Measurements from ENCODE around the gene PLEKHG1. TPM values are rescaled to one million over a fixed set of nuclear protein-coding genes. Genes with fewer than 3 reads are reported as not detected.

PLEKHG1 gene
- total RNA-seq, 1 donor from 2014 or later: 3.3 TPM

- H3K27me3 Mint-ChIP-seq (ENCODE audit: unreplicated experiment): peaks cover 32% of the 10 kb centered on the region
- peaks cover 4% of the 10 kb centered on the region for H3K4me1 Mint-ChIP-seq (ENCODE audit: unreplicated experiment)
- no peaks in the 10 kb centered on the region for H3K9me3 Mint-ChIP-seq (ENCODE audit: unreplicated experiment)
- H3K36me3 Mint-ChIP-seq (ENCODE audit: unreplicated experiment): no peaks in the 10 kb centered on the region
- no peak overlapping the region for H3K4me3 Mint-ChIP-seq (ENCODE audit: unreplicated experiment)
- TF ChIP-seq CTCF (IDR thresholded peaks at IDR 0.05): no peak
- H3K27ac Mint-ChIP-seq (ENCODE audit: unreplicated experiment): no peak overlapping the region
- no peak for DNase-seq (ENCODE audit: extremely low spot score, unreplicated experiment)
Observed at GRCh38 chr6:150635906-150636514, 36.3 kb downstream of the PLEKHG1 start.

DNA sequence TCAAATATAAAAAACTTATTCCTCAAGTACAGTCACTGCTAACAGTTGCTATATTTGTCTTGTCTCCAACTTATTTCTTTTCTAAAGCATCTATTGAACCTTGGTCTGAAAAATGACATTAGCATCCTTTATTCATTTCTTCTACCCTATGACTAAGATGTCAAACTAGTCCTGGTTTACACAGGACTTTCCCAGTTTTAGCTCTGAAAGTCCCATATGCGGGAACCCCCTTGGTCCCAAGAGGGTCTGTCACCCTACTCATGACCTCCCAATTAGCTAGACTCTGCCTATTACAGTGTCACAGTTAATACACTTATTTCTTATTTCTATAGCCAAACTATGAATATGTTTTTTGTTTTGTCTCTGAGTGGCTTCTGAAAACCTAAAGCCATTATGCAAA, 37.1 kb downstream of the PLEKHG1 start:
- Mint-ChIP-seq H3K4me3 (ENCODE audit: unreplicated experiment) (no peak overlapping the region), H3K36me3 (ENCODE audit: unreplicated experiment) (no peaks in the 10 kb centered on the region), H3K4me1 (ENCODE audit: unreplicated experiment) (peaks cover 7% of the 10 kb centered on the region), H3K27ac (ENCODE audit: unreplicated experiment) (no peak overlapping the region), H3K27me3 (ENCODE audit: unreplicated experiment) (peaks cover 29% of the 10 kb centered on the region), H3K9me3 (ENCODE audit: unreplicated experiment) (no peaks in the 10 kb centered on the region)
- no peak for TF ChIP-seq CTCF (IDR thresholded peaks at IDR 0.05)
- no peak for DNase-seq (ENCODE audit: extremely low spot score, unreplicated experiment)

DNA sequence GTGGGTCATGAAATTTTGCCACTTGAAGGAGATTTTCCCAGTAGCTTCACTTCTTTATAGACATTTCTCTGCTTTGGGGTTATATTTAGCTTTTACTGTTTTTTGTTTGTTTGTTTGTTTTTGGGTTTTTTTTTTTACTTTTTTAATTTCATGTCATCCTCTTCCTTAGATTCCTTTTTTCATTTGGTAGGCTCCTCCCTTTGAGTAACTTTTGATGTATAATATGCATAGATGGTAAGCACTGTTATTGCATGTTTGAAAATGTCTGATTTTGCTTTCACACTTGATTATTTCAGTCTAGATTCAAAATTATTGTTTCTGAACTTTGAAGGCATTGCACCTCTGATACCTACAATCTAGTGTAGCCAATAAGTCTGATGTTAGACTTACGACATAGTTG, 37.6 kb downstream of the PLEKHG1 start:
- Mint-ChIP-seq H3K27ac (ENCODE audit: unreplicated experiment) (no peak overlapping the region), H3K27me3 (ENCODE audit: unreplicated experiment) (peaks cover 29% of the 10 kb centered on the region), H3K36me3 (ENCODE audit: unreplicated experiment) (no peaks in the 10 kb centered on the region), H3K9me3 (ENCODE audit: unreplicated experiment) (no peaks in the 10 kb centered on the region), H3K4me1 (ENCODE audit: unreplicated experiment) (peaks cover 7% of the 10 kb centered on the region), H3K4me3 (ENCODE audit: unreplicated experiment) (no peak overlapping the region)
- TF ChIP-seq CTCF (IDR thresholded peaks at IDR 0.05): no peak
- DNase-seq (ENCODE audit: extremely low spot score, unreplicated experiment): no peak

DNA sequence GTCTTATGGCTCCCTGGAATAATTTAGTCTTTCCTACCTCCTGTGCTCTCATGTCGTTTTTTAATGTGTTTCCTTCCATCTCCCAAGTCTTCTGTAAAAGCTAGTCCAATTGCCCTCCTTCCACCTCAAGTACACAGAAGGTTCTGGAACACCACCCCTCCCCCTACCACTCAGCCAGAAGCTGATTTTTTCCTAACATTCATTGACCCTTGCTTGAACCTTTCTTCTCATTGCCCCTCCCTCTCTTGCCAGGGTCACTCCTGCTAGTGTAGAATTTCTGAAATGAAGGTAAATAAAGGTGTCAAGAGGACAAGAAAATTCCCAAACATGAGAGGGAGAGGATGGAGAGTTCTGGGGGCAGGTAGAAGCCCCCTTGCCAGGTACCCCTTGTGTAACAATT, 38.6 kb downstream of the PLEKHG1 start:
- TF ChIP-seq CTCF (IDR thresholded peaks at IDR 0.05): no peak
- no peaks in the 10 kb centered on the region for H3K9me3 Mint-ChIP-seq (ENCODE audit: unreplicated experiment)
- no peak overlapping the region for H3K4me3 Mint-ChIP-seq (ENCODE audit: unreplicated experiment)
- peaks cover 25% of the 10 kb centered on the region for H3K27me3 Mint-ChIP-seq (ENCODE audit: unreplicated experiment)
- H3K36me3 Mint-ChIP-seq (ENCODE audit: unreplicated experiment): no peaks in the 10 kb centered on the region
- H3K4me1 Mint-ChIP-seq (ENCODE audit: unreplicated experiment): peaks cover 7% of the 10 kb centered on the region
- no peak for DNase-seq (ENCODE audit: extremely low spot score, unreplicated experiment)
- H3K27ac Mint-ChIP-seq (ENCODE audit: unreplicated experiment): no peak overlapping the region

GRCh38 chr6:150638765-150639164, 39.1 kb downstream of the PLEKHG1 start:
- no peak for DNase-seq (ENCODE audit: extremely low spot score, unreplicated experiment)
- peaks cover 7% of the 10 kb centered on the region for H3K4me1 Mint-ChIP-seq (ENCODE audit: unreplicated experiment)

More at GRCh38 chr6:150638765-150639164, 39.1 kb downstream of the PLEKHG1 start:
- TF ChIP-seq CTCF (IDR thresholded peaks at IDR 0.05): no peak
- Mint-ChIP-seq H3K27me3 (ENCODE audit: unreplicated experiment) (peaks cover 20% of the 10 kb centered on the region), H3K4me3 (ENCODE audit: unreplicated experiment) (no peak overlapping the region), H3K27ac (ENCODE audit: unreplicated experiment) (no peak overlapping the region), H3K36me3 (ENCODE audit: unreplicated experiment) (no peaks in the 10 kb centered on the region), H3K9me3 (ENCODE audit: unreplicated experiment) (no peaks in the 10 kb centered on the region)
